Neural progenitor cell (in vitro differentiated cells): ENCODE measurements around the gene VEPH1. TPM values are rescaled to one million over a fixed set of nuclear protein-coding genes. Genes with fewer than 3 reads are reported as not detected.

Source experiments
- DNase-seq: peaks from one replicate; pipeline ENCODE4 v3.0.0-alpha.2; 2016; ENCODE audit warnings: low spot score
- H2AFZ ChIP-seq: fragments of 200-600 bp; sonication (generic); replicated peaks from 2 replicates; pipeline ENCODE4 v1.6.1; 2016; ENCODE audit warnings: antibody characterized with exemption
- H3F3A ChIP-seq: fragments of 200-600 bp; sonication (generic); 2 replicates; pipeline ENCODE4 v1.6.1; 2016; ENCODE audit warnings: antibody characterized with exemption, low read depth
- H3K27ac ChIP-seq: fragments of 200-600 bp; sonication (generic); 2 replicates; pipeline ENCODE4 v1.5.1; 2016; ENCODE audit warnings: mild to moderate bottlenecking
- H3K27me3 ChIP-seq: fragments of 200-600 bp; sonication (generic); 2 replicates; pipeline ENCODE4 v1.6.1; 2016; ENCODE audit warnings: mild to moderate bottlenecking, moderate library complexity
- H3K36me3 ChIP-seq: fragments of 200-600 bp; sonication (generic); 2 replicates; pipeline ENCODE4 v1.5.1; 2016
- H3K4me1 ChIP-seq: fragments of 200-600 bp; sonication (generic); 2 replicates; pipeline ENCODE4 v1.6.1; 2016; ENCODE audit warnings: mixed run types
- H3K4me2 ChIP-seq: fragments of 200-600 bp; sonication (generic); 2 replicates; pipeline ENCODE4 v1.6.1; 2016
- H3K4me3 ChIP-seq: fragments of 200-600 bp; sonication (generic); 2 replicates; pipeline ENCODE4 v1.5.1; 2016
- H3K79me2 ChIP-seq: fragments of 200-600 bp; sonication (generic); 2 replicates; pipeline ENCODE4 v1.6.1; 2016; ENCODE audit warnings: low read depth
- H3K9ac ChIP-seq: fragments of 200-600 bp; sonication (generic); 2 replicates; pipeline ENCODE4 v1.6.1; 2016
- H3K9me3 ChIP-seq: fragments of 200-600 bp; sonication (generic); 2 replicates; pipeline ENCODE4 v1.5.1; 2016; ENCODE audit warnings: low read depth
- H4K20me1 ChIP-seq: fragments of 200-600 bp; sonication (generic); 2 replicates; pipeline ENCODE4 v1.6.1; 2016; ENCODE audit warnings: low read depth
- H3K27ac Mint-ChIP-seq: 3 replicates; pipeline ENCODE4 v1.8.0; 2021; ENCODE audit warnings: mixed read lengths
- H3K27me3 Mint-ChIP-seq: 2 replicates; pipeline ENCODE4 v1.8.0; 2022; ENCODE audit warnings: low read depth, mild to moderate bottlenecking, inconsistent platforms, moderate library complexity, mixed read lengths; ENCODE audit not compliant: insufficient read depth
- H3K36me3 Mint-ChIP-seq: 3 replicates; pipeline ENCODE4 v1.8.0; 2021; ENCODE audit warnings: mixed read lengths
- H3K4me1 Mint-ChIP-seq: 3 replicates; pipeline ENCODE4 v1.8.0; 2021; ENCODE audit warnings: mixed read lengths
- H3K4me3 Mint-ChIP-seq: 3 replicates; pipeline ENCODE4 v1.8.0; 2021; ENCODE audit warnings: mild to moderate bottlenecking, moderate library complexity, mixed read lengths
- H3K9me3 Mint-ChIP-seq: 3 replicates; pipeline ENCODE4 v1.8.0; 2020; ENCODE audit warnings: mixed read lengths
- CTCF ChIP-seq: fragments of 200-600 bp; sonication (generic); IDR thresholded peaks from 2 replicates; pipeline ENCODE4 v1.5.1; 2017; ENCODE audit warnings: antibody characterized with exemption, mild to moderate bottlenecking
- EZH2 ChIP-seq: fragments of 200-600 bp; sonication (generic); IDR thresholded peaks from 2 replicates; pipeline ENCODE4 v1.6.1; 2017; ENCODE audit warnings: antibody characterized with exemption, mild to moderate bottlenecking, moderate library complexity
- EZH2phosphoT487 ChIP-seq: fragments of 200-600 bp; sonication (generic); IDR thresholded peaks from 2 replicates; pipeline ENCODE4 v1.6.1; 2017; ENCODE audit warnings: antibody characterized with exemption
- total RNA-seq: library from RNA; depleted of rRNA; stranded (reverse); fragments of >200 nt; gene quantifications from 2 replicates; pipeline ENCODE4 v1.2.3, GENCODE V29; 2015; ENCODE audit warnings: low replicate concordance

VEPH1 gene
- total RNA-seq, 1 donor from 2014 or later = not detected

GRCh38 chr3:157384031-157384430 lies 119.2 kb downstream of the VEPH1 start:
- Histone ChIP-seq H3K27me3 (no peaks in the 10 kb centered on the region), H3K79me2 (no peaks in the 10 kb centered on the region), H3K9me3 (no peaks in the 10 kb centered on the region), H3K36me3 (no peaks in the 10 kb centered on the region), H3K4me1 (peaks cover 17% of the 10 kb centered on the region), H3K4me3 (no peak overlapping the region), H3K4me2 (no peak overlapping the region), H3K27ac (no peak overlapping the region), H3F3A (no peaks in the 10 kb centered on the region), H2AFZ (no peak overlapping the region), H4K20me1 (no peaks in the 10 kb centered on the region), H3K9ac (no peak overlapping the region)
- no peak for TF ChIP-seq CTCF
- Mint-ChIP-seq H3K36me3 (peaks cover 23% of the 10 kb centered on the region), H3K27ac (peak overlapping the region; percentile 6), H3K27me3 (peaks cover 2% of the 10 kb centered on the region), H3K4me3 (no peak overlapping the region), H3K4me1 (peaks cover 42% of the 10 kb centered on the region), H3K9me3 (peaks cover 5% of the 10 kb centered on the region)
- no peak for DNase-seq

- Mint-ChIP-seq H3K4me1 (peaks cover 46% of the 10 kb centered on the region), H3K4me3 (no peak overlapping the region), H3K27me3 (peaks cover 2% of the 10 kb centered on the region), H3K36me3 (peaks cover 29% of the 10 kb centered on the region), H3K9me3 (peaks cover 5% of the 10 kb centered on the region), H3K27ac (peak overlapping the region; percentile 70)
- peaks cover 19% of the 10 kb centered on the region for H3K4me1 ChIP-seq
- no peaks in the 10 kb centered on the region for H3K9me3 ChIP-seq
- no peak overlapping the region for H3K4me3 ChIP-seq
- H3F3A ChIP-seq = peaks cover 10% of the 10 kb centered on the region
- H3K9ac ChIP-seq = no peak overlapping the region
- TF ChIP-seq CTCF (no peak), EZH2 (no peak), EZH2phosphoT487 (no peak)
- no peaks in the 10 kb centered on the region for H3K36me3 ChIP-seq
- no peaks in the 10 kb centered on the region for H4K20me1 ChIP-seq
- H3K27me3 ChIP-seq = no peaks in the 10 kb centered on the region
- no peaks in the 10 kb centered on the region for H3K79me2 ChIP-seq
- no peak overlapping the region for H2AFZ ChIP-seq
- no peak overlapping the region for H3K27ac ChIP-seq
- H3K4me2 ChIP-seq = no peak overlapping the region
- no peak for DNase-seq
Observed at GRCh38 chr3:157381606-157382005, 121.6 kb downstream of the VEPH1 start.

- H3K4me2 ChIP-seq = no peak overlapping the region
- DNase-seq = no peak
- H3K4me1 Mint-ChIP-seq = peaks cover 62% of the 10 kb centered on the region
- no peaks in the 10 kb centered on the region for H3K9me3 ChIP-seq
- TF ChIP-seq EZH2phosphoT487 = no peak
- TF ChIP-seq EZH2 = no peak
- no peak for TF ChIP-seq CTCF
- H4K20me1 ChIP-seq = no peaks in the 10 kb centered on the region
- no peaks in the 10 kb centered on the region for H3K27me3 Mint-ChIP-seq
- no peak overlapping the region for H3K9ac ChIP-seq
- H3K4me3 ChIP-seq = no peak overlapping the region
- H3K27ac ChIP-seq = no peak overlapping the region
- no peaks in the 10 kb centered on the region for H3K79me2 ChIP-seq
- no peaks in the 10 kb centered on the region for H3K36me3 ChIP-seq
- no peak overlapping the region for H2AFZ ChIP-seq
- no peak overlapping the region for H3K4me3 Mint-ChIP-seq
- H3K4me1 ChIP-seq = peaks cover 36% of the 10 kb centered on the region
- H3K36me3 Mint-ChIP-seq = peaks cover 33% of the 10 kb centered on the region
- H3K9me3 Mint-ChIP-seq = peaks cover 9% of the 10 kb centered on the region
- H3K27ac Mint-ChIP-seq = peak overlapping the region; percentile 14
- no peaks in the 10 kb centered on the region for H3K27me3 ChIP-seq
- peaks cover 26% of the 10 kb centered on the region for H3F3A ChIP-seq
Observed at GRCh38 chr3:157379525-157380140, 123.6 kb downstream of the VEPH1 start.
